Gastroesophageal sphincter (tissue), 4 donors: ENCODE results near the gene RASIP1. TPM values are rescaled to one million over a fixed set of nuclear protein-coding genes. Genes with fewer than 3 reads are reported as not detected.

Source experiments
- ATAC-seq: fragments of 150-250 bp; one replicate; pipeline ENCODE4 v1.9.1; 2016; ENCODE audit warnings: mild to moderate bottlenecking, moderate library complexity
- H3K27ac ChIP-seq, 4 donors: fragments of 200-600 bp; sonication (generic) in 3 of 4; 1 replicate in 3 of 4; 2 replicates in 1 of 4; pipeline ENCODE4 v1.5.1; 2016 to 2019
- H3K27me3 ChIP-seq: fragments of 200-600 bp; sonication (generic); one replicate; pipeline ENCODE4 v1.5.1; 2019
- H3K36me3 ChIP-seq, 2 donors: fragments of 200-600 bp; sonication (generic); one replicate each; pipeline ENCODE4 v1.5.1; 2019; ENCODE audit warnings: control low read depth in 1 of 2
- H3K4me1 ChIP-seq, 3 donors: fragments of 200-600 bp; sonication (generic); 1 replicate in 2 of 3; 2 replicates in 1 of 3; pipeline ENCODE4 v1.5.1; 2016 to 2019; ENCODE audit warnings: control low read depth in 2 of 3
- H3K4me3 ChIP-seq, 2 donors: fragments of 200-600 bp; sonication (generic); one replicate each; pipeline ENCODE4 v1.5.1; 2019; ENCODE audit warnings: mild to moderate bottlenecking in 1 of 2, moderate library complexity in 1 of 2
- H3K9me3 ChIP-seq, 3 donors: fragments of 200-600 bp; sonication (generic); one replicate each; pipeline ENCODE4 v1.5.1; 2017 to 2019; ENCODE audit warnings: control low read depth in 2 of 3
- EP300 ChIP-seq: sonication (generic); formaldehyde crosslinking; IDR thresholded peaks from one replicate; pipeline ENCODE4 v1.6.1; 2017; ENCODE audit warnings: antibody characterized with exemption, mild to moderate bottlenecking
- POLR2A ChIP-seq, 2 donors: fragments of 450-650 bp; IDR thresholded peaks; one replicate each; pipeline ENCODE4 v1.6.1; 2017; ENCODE audit warnings: antibody characterized with exemption in 2 of 2, mild to moderate bottlenecking in 2 of 2, moderate library complexity in 1 of 2
- POLR2AphosphoS5 ChIP-seq: sonication (generic); formaldehyde crosslinking; IDR thresholded peaks from one replicate; pipeline ENCODE4 v1.6.1; 2017; ENCODE audit warnings: antibody characterized with exemption
- WGBS, 2 donors: methylation state at CpG; one replicate each; pipeline ENCODE4 v1.1.5; 2018; ENCODE audit warnings: low coverage in 1 of 2; 5-methylcytosine and 5-hydroxymethylcytosine counted together
- total RNA-seq, 4 donors: library from RNA; depleted of rRNA; stranded (reverse); fragments of >200 nt; gene quantifications; one replicate each; pipeline ENCODE4 v1.1.0, GENCODE V29; 2016
- TF ChIP-seq, protein P1 (sequence below), 4 experiments: fragments of 200-600 bp in 2 of 4; fragments of 450-650 bp in 2 of 4; sonication (generic) in 1 of 4; IDR thresholded peaks; one replicate each; pipeline ENCODE4 v1.5.1; 2017 to 2019; ENCODE audit warnings: antibody characterized with exemption in 4 of 4, mild to moderate bottlenecking in 2 of 4, moderate library complexity in 2 of 4

The RASIP1 gene
- total RNA-seq, 4 donors from 2014 or later: 9.8 to 16.4 (median 10.3) TPM

DNA sequence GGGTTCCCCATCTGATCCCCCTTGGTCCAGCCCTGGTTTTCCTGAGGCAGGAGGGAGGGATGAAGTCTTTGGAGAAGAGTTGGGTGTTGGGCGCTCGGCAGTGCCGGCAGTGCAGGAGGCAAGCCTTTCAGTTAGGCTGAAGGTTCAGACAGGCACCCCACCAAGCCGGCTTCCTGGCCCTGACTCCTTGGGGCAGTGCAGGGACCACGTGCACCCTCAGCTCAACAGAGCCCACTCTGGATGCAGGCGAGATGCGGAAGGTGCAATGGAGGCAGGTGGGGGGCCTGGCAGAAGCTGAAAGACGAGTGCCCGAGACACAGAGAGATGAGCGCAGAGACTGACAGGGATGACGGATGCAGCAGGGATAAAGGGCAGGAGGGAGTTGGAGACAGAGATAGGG lies 31.9 kb downstream of the RASIP1 start:
- no peaks in the 10 kb centered on the region for H3K27me3 ChIP-seq
- WGBS, 2 donors: 26 to 33% methylated on average over 5 to 7 of the region's 11 CpGs
- H3K36me3 ChIP-seq: peaks cover 0 to 18% of the 10 kb centered on the region in 2 donors
- H3K9me3 ChIP-seq: no peaks in the 10 kb centered on the region
- TF ChIP-seq EP300 (no peak), POLR2AphosphoS5 (no peak), POLR2A (IDR thresholded peaks at IDR 0.05) (no peak)
- TF ChIP-seq, protein P1, sequence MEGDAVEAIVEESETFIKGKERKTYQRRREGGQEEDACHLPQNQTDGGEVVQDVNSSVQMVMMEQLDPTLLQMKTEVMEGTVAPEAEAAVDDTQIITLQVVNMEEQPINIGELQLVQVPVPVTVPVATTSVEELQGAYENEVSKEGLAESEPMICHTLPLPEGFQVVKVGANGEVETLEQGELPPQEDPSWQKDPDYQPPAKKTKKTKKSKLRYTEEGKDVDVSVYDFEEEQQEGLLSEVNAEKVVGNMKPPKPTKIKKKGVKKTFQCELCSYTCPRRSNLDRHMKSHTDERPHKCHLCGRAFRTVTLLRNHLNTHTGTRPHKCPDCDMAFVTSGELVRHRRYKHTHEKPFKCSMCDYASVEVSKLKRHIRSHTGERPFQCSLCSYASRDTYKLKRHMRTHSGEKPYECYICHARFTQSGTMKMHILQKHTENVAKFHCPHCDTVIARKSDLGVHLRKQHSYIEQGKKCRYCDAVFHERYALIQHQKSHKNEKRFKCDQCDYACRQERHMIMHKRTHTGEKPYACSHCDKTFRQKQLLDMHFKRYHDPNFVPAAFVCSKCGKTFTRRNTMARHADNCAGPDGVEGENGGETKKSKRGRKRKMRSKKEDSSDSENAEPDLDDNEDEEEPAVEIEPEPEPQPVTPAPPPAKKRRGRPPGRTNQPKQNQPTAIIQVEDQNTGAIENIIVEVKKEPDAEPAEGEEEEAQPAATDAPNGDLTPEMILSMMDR (IDR thresholded peaks at IDR 0.05): no peak
- H3K4me1 ChIP-seq: peaks cover 0 to 10% (median 7%) of the 10 kb centered on the region in 3 donors
- no peak for ATAC-seq
- H3K4me3 ChIP-seq: no peak overlapping the region
- H3K27ac ChIP-seq: no peak overlapping the region

- H3K4me1 ChIP-seq: no peaks in the 10 kb centered on the region
- WGBS, 2 donors: 35% methylated on average over 2 of the region's 2 CpGs; no CpG with 5 or more reads in 1 of the 2 donors
- ATAC-seq: no peak
- H3K9me3 ChIP-seq: no peaks in the 10 kb centered on the region
- no peak overlapping the region for H3K4me3 ChIP-seq
- TF ChIP-seq EP300 (no peak), POLR2AphosphoS5 (no peak), POLR2A (IDR thresholded peaks at IDR 0.05) (no peak)
- TF ChIP-seq, protein P1 (IDR thresholded peaks at IDR 0.05): no peak
- no peaks in the 10 kb centered on the region for H3K27me3 ChIP-seq
- peaks cover 0 to 41% of the 10 kb centered on the region in 2 donors for H3K36me3 ChIP-seq
- H3K27ac ChIP-seq: no peak overlapping the region
Measured at GRCh38 chr19:48705431-48705830, 35.0 kb downstream of the RASIP1 start.

GRCh38 chr19:48703316-48703715 lies 37.1 kb downstream of the RASIP1 start:
- Histone ChIP-seq H3K4me1 (no peaks in the 10 kb centered on the region), H3K4me3 (no peak overlapping the region), H3K27ac (no peak overlapping the region), H3K9me3 (no peaks in the 10 kb centered on the region), H3K36me3 (peaks cover 0 to 41% of the 10 kb centered on the region in 2 donors), H3K27me3 (peaks cover under 1% of the 10 kb centered on the region)
- ATAC-seq: no peak
- TF ChIP-seq EP300 (no peak), POLR2A (IDR thresholded peaks at IDR 0.05) (no peak), POLR2AphosphoS5 (no peak)
- TF ChIP-seq, protein P1 (IDR thresholded peaks at IDR 0.05): no peak
- WGBS, 2 donors: 100% methylated on average over 5 of the region's 23 CpGs; no CpG with 5 or more reads in 1 of the 2 donors

- WGBS, 2 donors: 88 to 100% methylated on average over 3 to 13 of the region's 13 CpGs
- TF ChIP-seq POLR2AphosphoS5: no peak
- no peak for TF ChIP-seq POLR2A (IDR thresholded peaks at IDR 0.05)
- TF ChIP-seq, protein P1 (IDR thresholded peaks at IDR 0.05): no peak
- H3K27ac ChIP-seq: no peak overlapping the region
- H3K4me3 ChIP-seq: no peak overlapping the region
- H3K27me3 ChIP-seq: peaks cover 4% of the 10 kb centered on the region
- no peaks in the 10 kb centered on the region for H3K9me3 ChIP-seq
- no peak for ATAC-seq
- peaks cover 0 to 41% of the 10 kb centered on the region in 2 donors for H3K36me3 ChIP-seq
- H3K4me1 ChIP-seq: no peaks in the 10 kb centered on the region
Measured at GRCh38 chr19:48702701-48703100, 37.7 kb downstream of the RASIP1 start.

GRCh38 chr19:48698046-48698445 lies 42.4 kb downstream of the RASIP1 start:
- no peak overlapping the region for H3K27ac ChIP-seq
- no peak for ATAC-seq
- TF ChIP-seq EP300: no peak
- WGBS, 2 donors: 39 to 100% methylated on average over 1 to 4 of the region's 4 CpGs
- H3K4me3 ChIP-seq: no peak overlapping the region
- peaks cover 0 to 21% of the 10 kb centered on the region in 2 donors for H3K36me3 ChIP-seq
- H3K9me3 ChIP-seq: no peaks in the 10 kb centered on the region
- peaks cover 27% of the 10 kb centered on the region for H3K27me3 ChIP-seq
- H3K4me1 ChIP-seq: peaks cover 0 to 15% (median 0%) of the 10 kb centered on the region in 3 donors
